Loucy (cell line): ENCODE measurements around the gene TNNT2.

Source experiments
- H2AFZ ChIP-seq: fragments of 200-600 bp; sonication (generic); 2 replicates; pipeline ENCODE4 v1.6.0; 2016; ENCODE audit warnings: antibody characterized with exemption, mild to moderate bottlenecking, low read length, moderate library complexity
- H3F3A ChIP-seq: fragments of 200-600 bp; 2 replicates; pipeline ENCODE4 v1.6.0; 2016; ENCODE audit warnings: antibody characterized with exemption, low read depth, mild to moderate bottlenecking
- H3K27me3 ChIP-seq: fragments of 200-600 bp; sonication (generic); 2 replicates; pipeline ENCODE4 v1.6.1; 2014; ENCODE audit warnings: low read length, mild to moderate bottlenecking; ENCODE audit not compliant: insufficient read depth, poor library complexity, severe bottlenecking
- H3K36me3 ChIP-seq: fragments of 200-600 bp; sonication (generic); 2 replicates; pipeline ENCODE4 v1.6.1; 2016; ENCODE audit warnings: low read length; ENCODE audit not compliant: insufficient read depth
- H3K4me1 ChIP-seq: fragments of 200-600 bp; sonication (generic); 2 replicates; pipeline ENCODE4 v1.5.1; 2014; ENCODE audit warnings: low read length, mild to moderate bottlenecking; ENCODE audit not compliant: insufficient read depth, poor library complexity, severe bottlenecking
- H3K4me2 ChIP-seq: fragments of 200-600 bp; sonication (generic); 2 replicates; pipeline ENCODE4 v1.6.0; 2014; ENCODE audit warnings: antibody characterized with exemption, low read length, low read depth, mild to moderate bottlenecking; ENCODE audit not compliant: poor library complexity, severe bottlenecking
- H3K4me3 ChIP-seq: fragments of 200-600 bp; sonication (generic); 2 replicates; pipeline ENCODE4 v1.5.1; 2014; ENCODE audit warnings: low read length, mild to moderate bottlenecking, mixed read lengths; ENCODE audit not compliant: poor library complexity, severe bottlenecking
- H3K79me2 ChIP-seq: fragments of 200-600 bp; sonication (generic); 2 replicates; pipeline ENCODE4 v1.6.1; 2014; ENCODE audit warnings: low read length; ENCODE audit not compliant: insufficient read depth
- H3K9ac ChIP-seq: fragments of 200-600 bp; sonication (generic); 2 replicates; pipeline ENCODE4 v1.6.0; 2014; ENCODE audit warnings: mild to moderate bottlenecking, low read depth, low read length, moderate library complexity; ENCODE audit not compliant: poor library complexity, severe bottlenecking
- H3K9me2 ChIP-seq: fragments of 200-600 bp; sonication (generic); replicated peaks from 2 replicates; pipeline ENCODE4 v1.6.1; 2016; ENCODE audit warnings: low read depth, low read length, mixed read lengths
- H3K9me3 ChIP-seq: fragments of 200-600 bp; sonication (generic); 2 replicates; pipeline ENCODE4 v1.6.1; 2014; ENCODE audit warnings: mild to moderate bottlenecking, antibody characterized with exemption, low read length, low read depth; ENCODE audit not compliant: insufficient read depth
- H4K20me1 ChIP-seq: fragments of 200-600 bp; sonication (generic); 2 replicates; pipeline ENCODE4 v1.6.0; 2014; ENCODE audit warnings: antibody characterized with exemption, low read length, mild to moderate bottlenecking; ENCODE audit not compliant: insufficient read depth, poor library complexity, severe bottlenecking
- CTCF ChIP-seq: fragments of 200-600 bp; sonication (generic); conservative IDR thresholded peaks from 2 replicates; pipeline ENCODE4 v1.5.1; 2014; ENCODE audit warnings: mild to moderate bottlenecking, antibody characterized with exemption, low read length
- EZH2phosphoT487 ChIP-seq: fragments of 200-600 bp; IDR thresholded peaks from 2 replicates; pipeline ENCODE4 v1.6.1; 2018; ENCODE audit warnings: antibody characterized with exemption, mild to moderate bottlenecking, moderate library complexity, borderline replicate concordance

Gene TNNT2

DNA sequence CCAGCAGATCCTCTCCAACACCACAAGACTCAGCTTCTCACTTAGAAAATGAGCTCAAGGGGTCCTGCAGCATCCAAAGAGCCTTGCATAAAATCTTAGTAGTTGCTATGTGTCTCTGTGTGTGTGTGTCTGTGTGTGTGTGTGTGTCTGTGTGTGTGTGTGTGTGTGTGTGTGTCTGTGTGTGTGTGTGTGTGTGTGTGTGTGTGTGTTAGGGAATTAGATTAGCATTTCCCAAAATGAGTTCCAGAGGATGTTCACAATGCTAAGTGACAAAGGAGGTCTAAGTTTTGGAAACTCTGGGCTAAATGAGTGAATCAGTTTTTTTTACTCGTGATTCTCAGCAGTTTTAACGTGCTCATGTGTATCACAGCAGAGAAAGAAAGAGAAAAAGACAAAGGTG, 30.5 kb downstream of the TNNT2 start:
- no peak overlapping the region for H2AFZ ChIP-seq
- H4K20me1 ChIP-seq = no peaks in the 10 kb centered on the region
- no peak overlapping the region for H3K9ac ChIP-seq
- no peaks in the 10 kb centered on the region for H3K4me1 ChIP-seq
- H3K27me3 ChIP-seq = peaks cover 3% of the 10 kb centered on the region
- no peak overlapping the region for H3K4me3 ChIP-seq
- no peaks in the 10 kb centered on the region for H3K9me3 ChIP-seq
- TF ChIP-seq CTCF (no peak), EZH2phosphoT487 (no peak)
- H3K36me3 ChIP-seq = no peaks in the 10 kb centered on the region
- no peak overlapping the region for H3K4me2 ChIP-seq
- H3K9me2 ChIP-seq = no peaks in the 10 kb centered on the region
- no peaks in the 10 kb centered on the region for H3K79me2 ChIP-seq
- no peaks in the 10 kb centered on the region for H3F3A ChIP-seq

DNA sequence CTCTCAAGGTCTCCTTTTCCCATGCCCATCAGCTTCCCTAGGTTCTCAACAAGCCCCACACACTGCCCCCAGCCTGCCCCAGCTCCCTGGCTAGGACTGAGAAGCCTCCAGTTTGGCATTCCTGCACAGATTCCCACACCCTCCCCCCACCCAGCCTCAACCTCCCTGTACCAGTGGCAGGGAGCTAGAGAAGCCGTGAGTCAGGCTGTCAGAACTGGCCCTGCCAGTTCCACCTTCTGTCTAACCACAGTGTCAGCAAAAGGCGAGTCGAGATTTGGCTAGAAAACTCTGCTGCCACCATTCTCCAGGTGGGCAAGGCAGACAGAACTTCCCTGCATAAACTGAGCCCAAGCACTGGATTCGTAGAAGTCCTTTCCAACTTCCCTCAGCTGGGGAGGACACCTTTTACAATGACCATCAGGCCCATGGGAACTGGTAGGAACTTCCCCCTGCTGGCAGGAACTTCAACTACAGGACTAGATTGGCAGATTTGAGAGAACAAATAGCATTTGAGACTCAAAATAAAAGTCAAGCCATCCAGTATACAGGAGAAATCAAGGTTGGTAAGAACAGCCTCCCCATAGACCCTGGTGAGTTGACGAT, 31.0 kb downstream of the TNNT2 start:
- Histone ChIP-seq H3K27me3 (peaks cover 6% of the 10 kb centered on the region), H3K36me3 (no peaks in the 10 kb centered on the region), H3F3A (no peaks in the 10 kb centered on the region), H4K20me1 (no peaks in the 10 kb centered on the region), H3K79me2 (no peaks in the 10 kb centered on the region), H3K9me3 (no peaks in the 10 kb centered on the region), H2AFZ (no peak overlapping the region), H3K9ac (no peak overlapping the region), H3K4me2 (no peak overlapping the region), H3K4me3 (no peak overlapping the region), H3K4me1 (no peaks in the 10 kb centered on the region), H3K9me2 (no peaks in the 10 kb centered on the region)
- TF ChIP-seq EZH2phosphoT487 = no peak
- TF ChIP-seq CTCF = peak; percentile 60

- Histone ChIP-seq H3K36me3 (no peaks in the 10 kb centered on the region), H3F3A (no peaks in the 10 kb centered on the region), H4K20me1 (no peaks in the 10 kb centered on the region), H3K9me2 (no peaks in the 10 kb centered on the region), H3K9me3 (no peaks in the 10 kb centered on the region), H3K4me2 (no peak overlapping the region), H3K4me3 (no peak overlapping the region), H3K9ac (no peak overlapping the region), H3K27me3 (peaks cover 6% of the 10 kb centered on the region), H3K79me2 (no peaks in the 10 kb centered on the region), H2AFZ (no peak overlapping the region), H3K4me1 (no peaks in the 10 kb centered on the region)
- no peak for TF ChIP-seq CTCF
- no peak for TF ChIP-seq EZH2phosphoT487
Measured at GRCh38 chr1:201345081-201345355, 32.5 kb downstream of the TNNT2 start.
